HCT116 (cell line): Measurements from ENCODE around the gene SIK3.

Experiments used
- REST ChIP-seq: IDR thresholded peaks from 2 replicates; pipeline ENCODE4 v1.6.1; 2012; ENCODE audit warnings: low read depth
- ZBTB33 ChIP-seq: IDR thresholded peaks from 2 replicates; pipeline ENCODE4 v1.6.1; 2011; ENCODE audit warnings: mild to moderate bottlenecking, low read length, moderate library complexity; ENCODE audit not compliant: insufficient replicate concordance; ENCODE audit errors: extremely low read depth

GRCh38 chr11:116812109-116812508 lies 286.1 kb downstream of the SIK3 start:
- TF ChIP-seq REST: no peak
- no peak for TF ChIP-seq ZBTB33
